ENCODE results near the gene GOLT1A.

Gene GOLT1A

GRCh38 chr1:204223129-204223860 is 9.5 kb upstream of the GOLT1A start:
- no peak for DNase-seq (ENCODE audit: low read depth)
- no peak for TF ChIP-seq CTCF (IDR thresholded peaks at IDR 0.05; ENCODE audit: control insufficient read depth, extremely low read depth, insufficient read depth)
- H3K4me3 ChIP-seq (ENCODE audit: low read depth, low read length) = no peak overlapping the region

- no peak for DNase-seq (ENCODE audit: low read depth)
- no peak for TF ChIP-seq CTCF (IDR thresholded peaks at IDR 0.05; ENCODE audit: control insufficient read depth, extremely low read depth, insufficient read depth)
- no peak overlapping the region for H3K4me3 ChIP-seq (ENCODE audit: low read depth, low read length)
Measured at GRCh38 chr1:204222764-204223055, 8.9 kb upstream of the GOLT1A start.

GRCh38 chr1:204222006-204222763 is 8.4 kb upstream of the GOLT1A start:
- H3K4me3 ChIP-seq (ENCODE audit: low read depth, low read length) = no peak overlapping the region
- DNase-seq (ENCODE audit: low read depth) = no peak
- no peak for TF ChIP-seq CTCF (IDR thresholded peaks at IDR 0.05; ENCODE audit: control insufficient read depth, extremely low read depth, insufficient read depth)

- no peak for TF ChIP-seq CTCF (IDR thresholded peaks at IDR 0.05; ENCODE audit: control insufficient read depth, extremely low read depth, insufficient read depth)
- DNase-seq (ENCODE audit: low read depth) = no peak
- H3K4me3 ChIP-seq (ENCODE audit: low read depth, low read length) = no peak overlapping the region
Measured at GRCh38 chr1:204221271-204221670, 7.5 kb upstream of the GOLT1A start.

- DNase-seq (ENCODE audit: low read depth) = no peak
- TF ChIP-seq CTCF (IDR thresholded peaks at IDR 0.05; ENCODE audit: control insufficient read depth, extremely low read depth, insufficient read depth) = no peak
- H3K4me3 ChIP-seq (ENCODE audit: low read depth, low read length) = no peak overlapping the region
Measured at GRCh38 chr1:204219971-204220616, 6.3 kb upstream of the GOLT1A start.

GRCh38 chr1:204218552-204218951 is 4.8 kb upstream of the GOLT1A start:
- DNase-seq (ENCODE audit: low read depth) = no peak
- TF ChIP-seq CTCF (IDR thresholded peaks at IDR 0.05; ENCODE audit: control insufficient read depth, extremely low read depth, insufficient read depth) = no peak
- H3K4me3 ChIP-seq (ENCODE audit: low read depth, low read length) = no peak overlapping the region

All from LNCaP clone FGC (cell line).